ENCODE results near the gene MAGEL2. TPM values are rescaled to one million over a fixed set of nuclear protein-coding genes. Genes with fewer than 3 reads are reported as not detected.
"Not testable (repeated sequence)": the region's sequence is repeated elsewhere in the genome, so short reads cannot be mapped to it uniquely, and the experiment has no call there.

The MAGEL2 gene
- total RNA-seq, 4 donors from 2014 or later = 0.04 to 0.19 (median 0.06) TPM; not detected in 1

GRCh38 chr15:23616536-23616935 lies 31.1 kb downstream of the MAGEL2 start:
- H3K4me1 ChIP-seq = no peaks in the 10 kb centered on the region
- H3K4me3 ChIP-seq = no peak overlapping the region
- H3K27me3 ChIP-seq = no peaks in the 10 kb centered on the region
- DNase-seq = no peak
- no peak for TF ChIP-seq POLR2A (IDR thresholded peaks at IDR 0.05)
- TF ChIP-seq, protein P1, sequence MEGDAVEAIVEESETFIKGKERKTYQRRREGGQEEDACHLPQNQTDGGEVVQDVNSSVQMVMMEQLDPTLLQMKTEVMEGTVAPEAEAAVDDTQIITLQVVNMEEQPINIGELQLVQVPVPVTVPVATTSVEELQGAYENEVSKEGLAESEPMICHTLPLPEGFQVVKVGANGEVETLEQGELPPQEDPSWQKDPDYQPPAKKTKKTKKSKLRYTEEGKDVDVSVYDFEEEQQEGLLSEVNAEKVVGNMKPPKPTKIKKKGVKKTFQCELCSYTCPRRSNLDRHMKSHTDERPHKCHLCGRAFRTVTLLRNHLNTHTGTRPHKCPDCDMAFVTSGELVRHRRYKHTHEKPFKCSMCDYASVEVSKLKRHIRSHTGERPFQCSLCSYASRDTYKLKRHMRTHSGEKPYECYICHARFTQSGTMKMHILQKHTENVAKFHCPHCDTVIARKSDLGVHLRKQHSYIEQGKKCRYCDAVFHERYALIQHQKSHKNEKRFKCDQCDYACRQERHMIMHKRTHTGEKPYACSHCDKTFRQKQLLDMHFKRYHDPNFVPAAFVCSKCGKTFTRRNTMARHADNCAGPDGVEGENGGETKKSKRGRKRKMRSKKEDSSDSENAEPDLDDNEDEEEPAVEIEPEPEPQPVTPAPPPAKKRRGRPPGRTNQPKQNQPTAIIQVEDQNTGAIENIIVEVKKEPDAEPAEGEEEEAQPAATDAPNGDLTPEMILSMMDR (IDR thresholded peaks at IDR 0.05) = no peak
- 55 to 57% methylated on average over 10 of the region's 10 CpGs for WGBS, 2 donors
- H3K36me3 ChIP-seq = no peaks in the 10 kb centered on the region
- peaks cover 0 to 3% (median 0%) of the 10 kb centered on the region in 3 donors for H3K9me3 ChIP-seq
- intact Hi-C loops (cut with DNase I) = no loop called here
- no peak overlapping the region for H3K27ac ChIP-seq

DNA sequence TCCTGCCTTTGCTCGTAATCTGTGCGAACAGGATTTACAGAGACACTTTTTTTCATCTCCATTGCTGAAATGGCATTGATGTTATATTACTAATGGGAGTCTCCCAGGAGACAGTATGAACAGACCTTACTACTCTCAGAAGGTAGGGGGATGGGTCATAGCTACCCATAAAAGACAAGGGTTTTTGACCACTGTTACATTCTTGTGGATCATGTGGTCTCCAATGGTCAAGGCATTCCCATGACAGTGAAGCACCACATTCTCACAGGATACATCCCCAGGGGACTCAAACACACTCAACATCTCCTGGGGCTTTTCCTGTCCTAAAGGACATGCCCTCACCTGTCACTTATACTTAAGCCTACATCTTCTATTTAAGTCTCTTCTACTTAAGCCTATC lies 41.4 kb downstream of the MAGEL2 start:
- Histone ChIP-seq H3K36me3 (no peaks in the 10 kb centered on the region), H3K4me1 (no peaks in the 10 kb centered on the region), H3K27me3 (no peaks in the 10 kb centered on the region), H3K9me3 (no peaks in the 10 kb centered on the region), H3K4me3 (no peak overlapping the region), H3K27ac (no peak overlapping the region)
- intact Hi-C loops (cut with DNase I) = no loop called here
- WGBS, 2 donors = 81 to 90% methylated on average over 2 of the region's 2 CpGs
- TF ChIP-seq POLR2A (IDR thresholded peaks at IDR 0.05) = no peak
- TF ChIP-seq, protein P1 (IDR thresholded peaks at IDR 0.05) = no peak
- no peak for DNase-seq

DNA sequence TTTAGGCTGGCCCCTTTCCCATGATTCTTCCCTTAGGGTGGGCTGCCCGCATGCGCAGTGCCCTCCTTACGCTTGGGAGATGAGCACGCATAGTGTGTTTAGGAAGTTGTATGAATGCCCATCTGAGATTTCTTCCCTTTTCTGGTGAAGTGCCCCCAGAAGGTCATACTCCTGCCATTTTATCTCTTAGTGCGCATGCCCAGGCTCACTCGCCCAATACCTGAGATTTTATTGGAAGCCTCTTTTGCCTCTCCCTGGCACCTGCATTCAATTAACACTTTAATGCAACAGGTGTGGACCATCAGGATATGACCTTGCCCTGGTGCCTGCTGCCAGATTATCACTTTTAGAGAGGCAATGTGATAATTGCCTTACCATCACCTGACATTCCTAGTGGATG lies 45.5 kb downstream of the MAGEL2 start:
- Histone ChIP-seq H3K27ac (no peak overlapping the region), H3K9me3 (no peaks in the 10 kb centered on the region), H3K27me3 (no peaks in the 10 kb centered on the region), H3K4me1 (no peaks in the 10 kb centered on the region), H3K4me3 (no peak overlapping the region), H3K36me3 (no peaks in the 10 kb centered on the region)
- TF ChIP-seq, protein P1 (IDR thresholded peaks at IDR 0.05) = no peak
- no peak for TF ChIP-seq POLR2A (IDR thresholded peaks at IDR 0.05)
- intact Hi-C loops (cut with DNase I) = no loop called here
- 91 to 94% methylated on average over 6 of the region's 6 CpGs for WGBS, 2 donors
- no peak for DNase-seq

DNA sequence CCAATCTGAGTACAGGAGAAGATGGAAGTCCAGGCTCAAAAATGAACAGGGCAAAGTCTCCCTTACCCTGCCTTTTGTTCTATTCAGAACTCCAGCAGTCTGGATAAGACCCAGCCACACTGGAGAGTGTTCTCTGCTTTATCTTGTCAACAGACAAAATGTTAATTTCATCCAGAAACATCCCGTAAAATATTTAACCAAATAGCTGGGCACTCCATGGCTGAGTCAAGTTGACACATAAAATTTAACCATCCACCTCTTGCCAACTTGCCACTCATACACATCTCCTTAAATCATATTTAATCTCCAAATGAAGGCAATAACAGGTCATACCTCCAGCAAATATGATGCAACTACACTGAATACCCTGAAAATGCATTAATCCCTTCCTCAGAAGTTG lies 48.6 kb downstream of the MAGEL2 start:
- DNase-seq = no peak
- intact Hi-C loops (cut with DNase I) = no loop called here
- Histone ChIP-seq H3K4me1 (no peaks in the 10 kb centered on the region), H3K36me3 (no peaks in the 10 kb centered on the region), H3K27ac (no peak overlapping the region), H3K4me3 (no peak overlapping the region), H3K9me3 (no peaks in the 10 kb centered on the region), H3K27me3 (no peaks in the 10 kb centered on the region)
- WGBS, 2 donors = 68 to 89% methylated on average over 1 of the region's 1 CpG
- no peak for TF ChIP-seq POLR2A (IDR thresholded peaks at IDR 0.05)
- TF ChIP-seq, protein P1 (IDR thresholded peaks at IDR 0.05) = no peak

GRCh38 chr15:23597278-23597677 lies 50.4 kb downstream of the MAGEL2 start:
- H3K4me3 ChIP-seq; intact Hi-C loops (cut with DNase I); H3K27ac ChIP-seq; H3K9me3 ChIP-seq; DNase-seq; H3K4me1 ChIP-seq; H3K27me3 ChIP-seq; H3K36me3 ChIP-seq: not testable (repeated sequence)
- WGBS, 2 donors = 83 to 86% methylated on average over 5 to 12 of the region's 14 CpGs

DNA sequence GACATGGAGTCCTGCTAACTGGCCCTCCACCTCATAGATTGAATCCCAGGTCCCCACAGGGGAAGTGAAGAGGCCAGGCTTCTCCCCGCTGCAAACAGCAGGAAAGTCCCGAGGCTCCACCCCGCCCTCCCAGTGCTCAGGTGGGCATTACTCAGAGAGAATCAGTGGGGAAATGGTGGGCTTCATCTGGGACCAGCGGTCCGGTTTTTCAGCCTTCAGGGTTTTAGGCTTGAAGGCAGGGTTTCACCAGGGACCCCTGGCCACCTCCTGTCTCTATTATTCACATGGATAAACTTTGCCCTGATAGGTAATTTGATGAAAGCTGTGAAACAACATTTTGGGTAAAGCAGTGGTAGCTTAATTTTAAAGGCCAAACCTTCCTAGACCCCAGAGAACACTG lies 50.9 kb downstream of the MAGEL2 start:
- H3K4me3 ChIP-seq = no peak overlapping the region
- no peak overlapping the region for H3K27ac ChIP-seq
- H3K27me3 ChIP-seq = no peaks in the 10 kb centered on the region
- WGBS, 2 donors = 69 to 79% methylated on average over 5 of the region's 5 CpGs
- no peak for DNase-seq
- no peaks in the 10 kb centered on the region for H3K36me3 ChIP-seq
- no peak for TF ChIP-seq POLR2A (IDR thresholded peaks at IDR 0.05)
- TF ChIP-seq, protein P1 (IDR thresholded peaks at IDR 0.05) = no peak
- H3K9me3 ChIP-seq = no peaks in the 10 kb centered on the region
- H3K4me1 ChIP-seq = no peaks in the 10 kb centered on the region
- intact Hi-C loops (cut with DNase I) = no loop called here
